NCI-H146 treated with DMSO at 0.1 percent for 48 hours (cell line): Measurements from ENCODE around the gene HGFAC.

Source experiments
- DNase-seq: peaks from one replicate; lab custom pipeline; 2025; ENCODE audit not compliant: unreplicated experiment; lab: John Stamatoyannopoulos, UW

The HGFAC gene

GRCh38 chr4:3460926-3461325 lies 19.2 kb downstream of the HGFAC start:
- no peak for DNase-seq

DNA sequence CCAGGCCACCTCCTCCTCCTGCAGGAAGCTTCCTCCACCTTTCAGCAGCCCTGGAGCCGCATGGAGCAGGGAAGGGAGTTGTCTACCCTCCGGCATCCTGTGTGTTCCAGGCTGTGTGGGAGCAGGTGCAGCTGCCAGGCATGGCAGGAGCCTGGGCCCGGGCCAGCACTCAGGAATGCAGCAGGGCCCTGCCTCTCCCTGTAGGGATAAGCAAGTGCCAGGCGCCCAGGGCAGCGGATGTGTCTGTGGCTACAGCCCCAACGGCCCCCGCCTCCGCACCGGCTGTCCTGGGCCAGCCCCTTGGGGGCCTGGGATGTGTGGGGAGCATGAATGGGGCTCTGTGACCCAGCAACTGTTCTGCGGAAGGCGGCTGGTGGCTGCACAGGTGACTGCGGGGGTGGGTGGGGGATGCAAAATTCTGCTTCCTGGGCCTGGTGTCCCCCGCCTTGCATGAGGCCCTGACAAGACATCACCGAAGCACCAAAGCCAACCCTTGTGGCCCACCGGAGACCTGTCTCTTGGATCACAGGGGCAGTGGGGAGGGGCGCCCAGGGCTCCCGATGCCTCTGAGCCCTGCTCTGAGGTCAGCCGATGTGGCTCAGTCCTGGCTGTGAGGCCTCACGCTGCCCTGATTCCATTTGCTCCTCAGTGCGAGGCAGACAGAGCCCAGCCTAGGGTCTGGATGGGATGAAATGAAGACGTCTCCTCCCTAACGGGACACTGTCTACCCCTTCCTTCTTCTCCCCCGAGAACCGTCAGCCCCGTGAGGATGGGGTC lies 19.9 kb downstream of the HGFAC start:
- DNase-seq = no peak

- DNase-seq = no peak
These were observed 20.6 kb downstream of the HGFAC start for GRCh38 chr4:3462321-3462789.

DNA sequence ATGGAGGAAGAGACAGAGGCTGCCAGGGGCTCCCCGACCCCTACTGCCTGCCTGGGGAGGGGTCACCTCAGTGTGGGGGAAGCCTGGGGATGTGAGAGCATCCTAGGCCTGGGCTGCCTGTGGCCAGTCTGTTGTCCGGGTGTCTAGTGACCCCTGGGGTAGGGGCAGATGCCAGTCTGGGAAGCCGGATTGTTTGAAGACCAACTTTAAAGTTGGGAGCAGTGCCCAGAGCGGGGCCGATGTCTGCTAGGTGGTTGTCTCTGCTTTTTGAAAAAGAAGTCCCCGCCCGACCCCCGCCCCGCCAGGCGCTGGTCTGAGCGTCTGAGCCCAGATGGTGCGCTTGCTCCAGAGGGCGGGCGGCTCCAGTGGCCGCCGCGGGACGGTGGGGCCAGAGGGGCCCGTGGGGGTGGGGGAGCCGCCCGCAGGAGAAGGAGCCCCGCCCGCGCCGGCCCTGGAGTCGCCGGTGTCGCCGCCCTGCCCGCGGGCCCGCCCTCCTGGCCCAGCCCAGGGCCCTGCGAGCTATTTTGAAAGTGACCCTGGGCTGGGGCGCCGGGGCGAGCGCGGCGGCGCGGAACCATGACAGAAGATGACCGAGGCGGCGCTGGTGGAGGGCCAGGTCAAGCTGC lies 21.1 kb downstream of the HGFAC start, which contains the start of gene DOK7:
Gene DOK7 (plus strand): TSS at position 517 of the 626 bp plus-strand sequence. CDS start 70 bp downstream, at position 587.
- no peak for DNase-seq

- DNase-seq = no peak
These were observed 22.0 kb downstream of the HGFAC start for GRCh38 chr4:3463556-3464348.

GRCh38 chr4:3464349-3464905 lies 22.7 kb downstream of the HGFAC start:
- DNase-seq = no peak

DNA sequence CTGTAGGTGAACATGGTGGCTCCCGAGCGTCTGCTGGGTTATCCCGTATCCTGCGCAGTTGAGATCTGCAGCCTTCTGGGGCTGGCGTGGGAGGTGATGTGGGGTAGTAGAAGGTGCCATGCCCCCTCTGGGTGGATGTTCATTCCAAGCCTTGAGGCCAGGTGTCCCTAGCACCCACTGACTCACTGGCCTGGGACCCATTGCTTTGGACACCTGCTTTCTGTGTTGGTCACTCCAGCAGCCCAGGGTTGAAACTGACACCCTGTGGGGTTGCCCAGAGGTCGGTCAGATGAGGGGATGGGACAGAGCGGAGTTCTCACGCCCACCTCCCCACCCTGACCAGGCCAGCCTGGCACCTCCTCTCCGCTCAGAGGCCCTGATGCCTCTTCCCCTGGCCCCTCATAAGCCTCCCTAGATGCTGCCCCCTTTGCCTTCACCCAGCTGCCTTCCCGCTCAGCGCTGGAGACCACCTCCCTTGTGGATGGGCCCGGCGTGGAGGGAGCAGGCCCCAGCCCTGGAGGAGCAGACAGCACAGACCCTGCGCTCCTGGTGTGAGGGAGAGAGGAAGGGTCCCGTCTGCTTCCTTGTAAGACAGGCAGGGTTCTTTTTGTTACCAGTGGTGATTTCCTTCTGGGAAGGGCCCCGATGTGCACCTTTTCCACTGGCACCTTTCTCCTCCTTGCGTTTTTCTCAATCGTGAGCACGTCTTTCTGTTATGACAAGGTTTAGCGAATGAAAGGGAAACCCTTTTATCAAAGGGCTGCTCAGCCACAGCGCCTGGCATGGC lies 23.3 kb downstream of the HGFAC start:
- no peak for DNase-seq

- DNase-seq = no peak
These were observed 24.2 kb downstream of the HGFAC start for GRCh38 chr4:3465698-3466671.

- no peak for DNase-seq
These were observed 25.2 kb downstream of the HGFAC start for GRCh38 chr4:3466691-3467600.

DNA sequence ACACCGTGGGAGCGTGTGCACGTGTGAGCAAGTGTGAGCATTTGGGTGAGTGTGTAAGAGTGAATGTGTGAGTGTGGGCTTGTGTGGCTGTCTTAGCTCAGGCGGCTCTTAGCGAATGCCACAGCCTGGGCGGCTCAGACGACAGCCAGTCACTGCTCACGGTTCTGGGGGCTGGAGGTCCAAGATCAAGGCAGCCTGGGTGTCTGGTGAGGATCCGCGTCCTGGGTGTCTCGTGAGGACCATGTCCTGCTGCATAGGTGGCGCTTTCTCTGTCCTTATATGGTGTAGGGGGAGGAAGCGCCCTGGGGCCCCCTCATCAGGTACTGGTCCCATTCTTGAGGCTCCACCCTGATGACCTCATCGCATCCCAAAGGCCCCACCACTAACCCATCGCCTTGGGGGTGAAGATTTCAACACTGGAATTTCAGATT lies 25.8 kb downstream of the HGFAC start:
- no peak for DNase-seq

DNA sequence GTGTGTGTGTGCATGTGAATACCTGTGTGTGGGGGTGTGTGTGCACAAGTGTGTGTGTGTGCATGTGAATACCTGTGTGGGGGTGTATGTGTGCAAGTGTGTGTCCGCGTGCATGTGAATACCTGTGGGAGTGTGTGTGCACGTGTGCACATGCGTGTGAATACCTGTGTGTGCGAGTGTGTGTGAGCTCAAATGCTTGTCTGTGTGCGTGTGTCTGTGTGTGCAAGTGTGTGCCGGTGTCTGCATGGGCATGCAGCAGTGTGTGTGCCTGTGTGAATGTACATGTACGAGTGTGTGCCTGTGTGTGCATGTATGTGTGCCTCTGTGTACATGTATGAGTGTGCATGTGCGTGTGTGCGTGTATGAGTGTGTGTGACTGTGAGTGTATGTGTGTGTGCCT lies 26.4 kb downstream of the HGFAC start:
- DNase-seq = no peak

GRCh38 chr4:3468804-3469203 lies 27.0 kb downstream of the HGFAC start:
- no peak for DNase-seq

DNA sequence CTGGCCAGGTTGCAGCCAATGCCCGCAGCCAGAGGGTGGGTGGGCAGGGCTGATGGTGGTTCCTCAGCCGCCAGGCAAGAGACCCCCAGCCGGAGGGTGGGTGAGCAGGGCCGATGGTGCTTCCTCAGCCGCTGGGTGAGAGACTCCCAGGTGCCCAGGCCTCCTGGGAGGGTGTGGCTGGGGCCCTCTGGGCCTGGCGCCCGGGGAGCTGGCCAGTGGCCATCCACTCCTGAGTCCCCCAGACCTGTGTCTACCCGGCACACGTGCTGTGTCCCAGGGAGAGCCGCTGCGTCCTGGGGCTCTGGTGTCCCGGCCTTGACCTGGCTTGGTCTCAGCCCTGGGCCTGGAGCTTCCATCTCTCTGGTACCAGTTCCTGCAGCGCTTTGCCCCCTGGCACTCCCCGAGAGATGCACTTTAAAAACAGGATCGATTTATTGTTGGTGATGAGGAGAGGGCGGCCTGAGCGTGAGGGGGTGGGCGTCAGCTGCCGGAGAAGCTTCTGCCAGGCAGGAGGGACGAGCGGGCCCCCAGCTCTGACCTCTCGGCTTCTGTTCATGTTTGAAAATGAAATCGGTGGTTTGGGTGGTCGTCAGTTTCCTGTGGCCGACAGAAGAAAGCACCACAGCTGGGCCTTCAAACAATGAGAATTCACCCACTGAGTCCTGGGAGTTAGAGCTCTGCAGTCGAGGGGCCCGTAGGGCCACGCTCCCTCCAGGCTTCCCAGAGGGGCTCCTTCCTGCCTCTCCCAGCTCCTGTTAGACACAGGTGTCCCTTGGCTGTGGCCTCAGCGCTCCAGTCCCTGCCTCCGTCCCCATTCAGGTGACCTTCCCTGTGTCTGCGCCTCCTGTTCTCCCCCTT lies 27.8 kb downstream of the HGFAC start:
- DNase-seq = no peak

DNA sequence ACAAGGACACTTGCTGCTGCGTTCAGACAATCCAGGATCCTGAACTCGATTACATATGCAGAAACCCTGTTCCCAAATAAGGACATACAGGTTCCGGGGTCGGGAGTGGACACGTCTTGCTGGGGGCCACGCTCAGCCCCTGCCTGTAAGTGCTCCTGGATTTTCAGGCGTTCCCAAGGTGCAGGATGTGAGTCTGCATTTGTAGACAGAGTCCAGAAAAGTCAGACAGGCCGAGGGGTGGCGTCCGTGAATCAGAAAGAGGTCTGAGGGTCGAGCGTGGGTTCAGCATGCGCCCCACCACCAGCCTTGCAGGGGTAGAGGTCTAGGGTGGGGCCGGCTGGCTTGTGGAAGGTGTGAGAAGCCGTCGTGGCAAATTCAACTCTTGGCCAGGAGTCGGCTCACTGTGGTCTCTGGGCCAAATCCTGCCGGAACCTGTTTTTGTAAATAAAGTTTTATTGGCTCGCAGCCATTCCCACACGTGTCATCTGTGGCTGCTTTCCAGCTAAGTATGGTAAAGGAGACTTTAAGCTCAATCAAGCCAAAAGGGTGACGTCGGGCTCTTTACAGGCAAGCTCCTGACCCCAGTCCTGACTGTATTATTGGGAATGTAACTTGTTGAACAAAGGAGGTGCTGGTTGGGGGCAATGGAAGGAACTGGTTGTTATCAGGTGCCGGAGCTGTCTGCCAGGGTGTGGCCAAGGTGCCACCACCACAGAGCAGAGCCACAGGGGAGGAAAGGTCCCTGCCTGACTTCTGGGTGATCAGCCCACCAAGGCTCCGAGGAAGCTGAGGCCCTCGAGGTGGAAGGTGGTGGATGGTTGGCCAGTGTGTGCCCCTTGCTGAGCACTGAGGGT lies 28.7 kb downstream of the HGFAC start:
- no peak for DNase-seq

DNA sequence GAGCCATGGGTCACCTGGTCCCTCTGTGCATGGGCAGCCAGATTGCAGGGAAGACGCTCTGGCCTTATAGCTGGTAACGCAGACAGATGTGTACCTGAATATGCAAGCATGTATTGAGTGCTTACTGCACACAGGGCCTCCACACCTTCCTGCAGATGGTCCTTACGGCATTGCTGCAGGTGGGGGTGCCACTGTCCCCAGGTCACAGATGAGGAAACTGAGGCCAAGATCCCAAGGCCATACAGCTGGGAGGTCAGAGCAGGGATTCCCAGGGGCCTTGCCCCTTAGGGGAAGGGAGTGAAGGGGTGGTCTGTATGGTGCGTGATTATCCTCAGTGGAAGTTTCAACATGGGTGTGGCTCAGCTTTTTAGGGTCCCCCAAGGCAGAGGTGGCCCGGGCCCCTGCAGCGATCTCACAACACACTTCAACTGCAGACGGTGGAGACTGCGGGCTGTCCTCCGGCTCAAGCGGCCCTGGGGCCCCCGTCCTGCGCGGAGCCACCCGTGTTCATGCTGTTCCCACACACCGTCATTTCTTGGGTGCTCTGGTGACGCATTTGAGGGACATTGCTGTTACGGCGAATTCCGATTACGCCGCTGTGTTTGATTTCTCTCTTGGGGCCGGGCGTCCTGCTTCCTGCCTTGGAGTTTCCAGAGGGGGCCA lies 29.5 kb downstream of the HGFAC start:
- no peak for DNase-seq

DNA sequence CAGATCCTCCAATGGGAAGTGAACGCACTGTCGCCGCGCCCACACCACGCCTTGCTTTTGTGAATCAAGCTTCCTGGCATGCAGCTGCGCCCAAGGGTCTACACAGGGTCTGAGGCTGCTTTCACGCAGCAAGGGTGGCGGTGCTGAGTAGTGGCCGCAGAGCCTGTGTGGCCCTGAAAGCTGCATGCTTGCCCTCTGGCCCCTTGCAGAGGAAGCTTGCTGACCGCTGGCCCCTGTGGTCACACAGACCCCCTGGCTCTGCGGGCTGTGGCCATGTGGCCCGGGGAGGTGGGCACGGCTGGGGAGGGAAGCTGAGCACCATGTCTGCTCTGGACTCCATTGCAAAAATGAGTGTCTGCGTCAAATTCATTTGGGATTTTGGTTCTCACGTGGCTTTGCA lies 30.1 kb downstream of the HGFAC start:
- DNase-seq = no peak
